OCI-M1 (cell line): Measurements from ENCODE around the gene PHACTR1.

Source experiments
- DNase-seq: peaks from one replicate; lab custom pipeline; 2025; lab: John Stamatoyannopoulos, UW

PHACTR1 gene

GRCh38 chr6:12992770-12993169 lies 276.2 kb downstream of the PHACTR1 start:
- DNase-seq, result no peak

DNA sequence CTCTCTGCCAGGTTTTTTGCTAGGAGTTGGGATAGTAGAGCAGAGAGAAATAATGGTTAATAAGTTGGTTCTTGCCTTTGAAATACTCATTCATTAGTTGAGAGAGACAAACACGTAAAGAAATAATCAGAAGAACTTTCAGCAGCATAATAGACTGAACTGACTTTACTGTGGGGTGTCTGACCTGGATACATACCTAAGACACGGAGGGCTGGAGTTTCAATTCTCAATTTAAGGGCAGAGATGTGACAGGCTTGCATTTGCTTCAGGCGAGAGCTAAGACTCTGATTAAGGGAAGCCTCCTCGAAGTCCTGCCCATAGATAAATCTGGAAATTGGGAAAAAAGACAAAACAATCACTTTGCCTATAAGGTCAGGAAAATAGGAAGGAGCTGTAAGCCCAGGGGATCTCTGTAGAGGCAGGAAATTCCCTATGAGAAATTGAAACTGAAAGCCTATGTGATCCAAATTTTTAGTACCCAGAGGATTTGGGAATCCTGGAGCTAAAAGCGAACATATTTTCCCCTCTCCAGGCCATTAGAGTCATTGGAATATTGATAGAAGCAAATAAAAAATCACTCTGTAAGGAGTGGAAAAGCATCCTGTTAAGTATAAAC lies 276.8 kb downstream of the PHACTR1 start:
- DNase-seq, result no peak

- DNase-seq, result no peak
Observed at GRCh38 chr6:12995419-12995818, 278.9 kb downstream of the PHACTR1 start.

GRCh38 chr6:13000537-13000936 lies 284.0 kb downstream of the PHACTR1 start:
- no peak for DNase-seq

DNA sequence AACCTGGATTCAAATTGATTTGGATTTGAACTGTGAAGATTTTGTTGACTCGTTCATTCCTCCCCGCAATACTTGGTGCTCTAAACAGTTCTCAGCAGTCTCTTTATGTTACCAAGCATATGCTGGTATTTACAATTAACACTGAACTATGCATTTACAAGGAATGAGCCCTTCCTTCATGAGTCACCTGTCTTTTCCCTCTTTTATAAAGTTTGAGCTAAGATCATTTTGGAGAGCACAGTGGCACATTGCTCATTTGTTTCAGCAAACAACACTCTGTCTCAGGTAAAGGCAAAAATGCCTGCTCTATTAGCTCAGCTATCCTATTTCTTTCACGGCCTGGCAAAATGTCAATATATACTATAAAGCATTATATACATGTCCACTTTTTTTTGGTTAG lies 285.4 kb downstream of the PHACTR1 start:
- no peak for DNase-seq

- no peak for DNase-seq
Observed at GRCh38 chr6:13004601-13005000, 288.0 kb downstream of the PHACTR1 start.

GRCh38 chr6:13005994-13006393 lies 289.4 kb downstream of the PHACTR1 start:
- no peak for DNase-seq

- DNase-seq, result peak; percentile 92
Observed at GRCh38 chr6:13006578-13007300, 290.2 kb downstream of the PHACTR1 start.

GRCh38 chr6:13007744-13008143 lies 291.2 kb downstream of the PHACTR1 start:
- DNase-seq, result no peak

DNA sequence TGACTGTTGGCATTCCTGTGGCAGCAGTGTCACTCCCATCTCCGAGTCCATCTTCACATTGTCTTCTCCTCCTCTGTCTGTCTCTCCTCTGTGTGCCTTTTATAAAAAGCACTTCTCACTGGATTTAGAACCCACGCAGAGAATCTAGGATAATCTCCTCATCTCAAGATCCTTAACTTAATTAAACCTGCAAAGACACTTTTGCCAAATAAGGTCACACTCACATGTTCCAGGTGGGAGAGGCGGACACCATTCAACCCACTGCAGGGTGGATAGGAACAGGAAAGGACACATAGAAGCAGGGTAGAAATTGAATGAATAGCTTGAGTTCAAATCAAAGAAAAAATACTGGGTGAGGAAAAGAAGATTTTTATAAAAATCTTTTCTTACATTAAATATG lies 292.5 kb downstream of the PHACTR1 start:
- no peak for DNase-seq

GRCh38 chr6:13009461-13009860 lies 292.9 kb downstream of the PHACTR1 start:
- peak; percentile 13 for DNase-seq

- no peak for DNase-seq
Observed at GRCh38 chr6:13011612-13012146, 295.1 kb downstream of the PHACTR1 start.

- DNase-seq, result peak; percentile 72
Observed at GRCh38 chr6:13012296-13012695, 295.7 kb downstream of the PHACTR1 start.

DNA sequence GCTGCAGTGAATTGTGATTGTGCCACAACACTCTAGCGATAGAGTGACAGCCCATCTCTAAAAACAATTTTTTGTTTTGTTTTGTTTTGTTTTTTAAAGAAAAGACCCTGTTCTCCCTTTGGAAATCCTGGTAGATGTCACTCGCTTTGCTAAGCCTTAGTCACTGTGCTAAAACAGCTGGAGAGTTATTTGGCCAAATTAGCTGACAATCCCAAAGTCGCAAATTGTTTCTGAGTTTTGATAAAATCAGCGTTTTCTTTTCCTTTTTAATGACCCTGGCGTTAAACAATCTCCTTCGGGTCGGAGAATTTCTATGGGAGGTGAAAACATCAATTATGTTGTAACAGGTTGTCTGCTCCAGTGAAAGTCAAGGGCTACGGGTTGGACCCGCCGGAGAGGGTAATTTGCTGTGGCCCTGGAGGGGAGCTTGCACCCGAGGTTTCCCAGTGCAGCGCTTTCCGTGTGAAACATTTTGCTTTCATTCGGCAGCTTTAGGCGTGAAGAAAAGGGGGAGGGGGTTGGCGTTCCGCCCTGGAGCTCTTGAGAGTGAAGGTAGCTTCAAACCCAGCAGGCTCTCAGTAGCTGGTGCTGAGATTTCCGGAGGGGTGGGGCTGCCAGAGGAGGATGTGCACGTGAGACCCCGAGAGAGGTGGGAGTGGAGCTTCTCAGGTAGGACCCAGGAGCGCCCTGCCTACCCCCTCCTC lies 296.6 kb downstream of the PHACTR1 start:
- DNase-seq, result no peak

- DNase-seq, result no peak
Observed at GRCh38 chr6:13013681-13014503, 297.3 kb downstream of the PHACTR1 start.

GRCh38 chr6:13014504-13015378 lies 298.2 kb downstream of the PHACTR1 start:
- no peak for DNase-seq

- no peak for DNase-seq
Observed at GRCh38 chr6:13015379-13015681, 298.8 kb downstream of the PHACTR1 start.

- no peak for DNase-seq
Observed at GRCh38 chr6:13024616-13025015, 308.0 kb downstream of the PHACTR1 start.

GRCh38 chr6:13025893-13026499 lies 309.4 kb downstream of the PHACTR1 start:
- no peak for DNase-seq

DNA sequence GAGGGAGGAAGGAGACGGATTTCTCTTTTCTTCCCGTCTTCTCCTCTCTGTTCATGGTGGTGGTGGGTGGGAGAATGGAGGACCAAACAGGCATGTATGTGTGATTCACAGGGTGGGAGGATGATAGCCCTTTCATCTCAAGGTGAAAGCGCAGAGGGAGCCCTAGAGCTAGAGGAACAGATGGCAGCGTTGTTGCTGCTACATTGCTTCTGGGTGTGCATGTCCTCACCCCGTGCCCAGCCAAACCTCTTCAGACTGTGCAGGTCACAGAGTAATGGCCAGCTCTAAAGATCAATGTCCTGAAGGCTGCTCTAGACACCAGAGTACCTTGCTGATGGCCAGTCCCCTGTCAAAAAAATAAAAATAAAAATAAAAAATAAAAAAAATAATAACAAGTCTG lies 310.0 kb downstream of the PHACTR1 start:
- DNase-seq, result no peak

DNA sequence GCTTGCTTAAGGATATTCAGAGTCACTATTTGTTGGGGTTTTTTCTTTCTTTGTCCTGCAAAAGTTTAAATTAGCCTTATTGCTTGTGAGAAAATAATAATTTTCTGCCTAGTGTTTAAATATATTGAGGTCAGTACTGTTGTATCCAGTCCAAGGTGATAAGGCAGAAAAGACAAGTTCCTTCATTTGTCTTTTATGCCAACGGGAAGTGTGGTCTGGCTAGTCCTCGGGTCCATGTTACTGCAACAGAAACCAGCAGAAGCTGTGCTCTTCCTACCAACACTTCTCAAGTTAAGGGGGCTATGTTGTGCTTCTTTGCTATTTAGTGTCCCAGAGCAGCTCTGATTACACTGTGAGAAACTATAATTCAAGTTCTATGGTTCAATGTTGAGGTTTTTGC lies 310.6 kb downstream of the PHACTR1 start:
- peak; percentile 39 for DNase-seq
